Urothelium cell line (cell line): ENCODE results near the gene ATP2B2.

Source experiments
- DNase-seq: peaks from one replicate; pipeline ENCODE4 v3.0.0; 2011; ENCODE audit warnings: low spot score, mixed read lengths
- FAIRE-seq: peaks from 2 replicates; lab custom pipeline; 2011; peaks lifted over from hg19 to GRCh38; lab: Jason Lieb, UNC

The ATP2B2 gene

DNA sequence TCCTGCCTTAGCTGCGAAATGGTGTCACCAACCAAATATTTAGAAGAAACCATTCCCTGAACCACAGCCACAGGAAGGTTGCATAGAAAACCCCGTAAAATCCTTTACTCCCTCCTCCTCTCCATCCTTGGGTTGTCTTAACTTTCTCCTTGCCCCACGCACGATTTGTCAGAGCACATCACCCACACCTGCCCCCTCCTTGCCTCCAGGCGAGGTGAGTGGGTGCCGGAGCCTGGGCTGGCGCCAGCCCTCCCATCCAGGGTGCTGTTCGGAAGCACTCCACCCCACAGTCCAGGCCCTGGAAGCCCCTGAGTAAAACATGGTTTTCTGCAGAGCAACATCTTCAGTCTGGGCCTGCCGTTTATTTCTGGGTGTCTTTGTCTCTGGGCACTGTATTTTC, 216.3 kb downstream of the ATP2B2 start:
- no peak for FAIRE-seq
- DNase-seq, result no peak

- no peak for DNase-seq
- FAIRE-seq, result no peak
Observed at GRCh38 chr3:10288575-10288960, 216.8 kb downstream of the ATP2B2 start.

DNA sequence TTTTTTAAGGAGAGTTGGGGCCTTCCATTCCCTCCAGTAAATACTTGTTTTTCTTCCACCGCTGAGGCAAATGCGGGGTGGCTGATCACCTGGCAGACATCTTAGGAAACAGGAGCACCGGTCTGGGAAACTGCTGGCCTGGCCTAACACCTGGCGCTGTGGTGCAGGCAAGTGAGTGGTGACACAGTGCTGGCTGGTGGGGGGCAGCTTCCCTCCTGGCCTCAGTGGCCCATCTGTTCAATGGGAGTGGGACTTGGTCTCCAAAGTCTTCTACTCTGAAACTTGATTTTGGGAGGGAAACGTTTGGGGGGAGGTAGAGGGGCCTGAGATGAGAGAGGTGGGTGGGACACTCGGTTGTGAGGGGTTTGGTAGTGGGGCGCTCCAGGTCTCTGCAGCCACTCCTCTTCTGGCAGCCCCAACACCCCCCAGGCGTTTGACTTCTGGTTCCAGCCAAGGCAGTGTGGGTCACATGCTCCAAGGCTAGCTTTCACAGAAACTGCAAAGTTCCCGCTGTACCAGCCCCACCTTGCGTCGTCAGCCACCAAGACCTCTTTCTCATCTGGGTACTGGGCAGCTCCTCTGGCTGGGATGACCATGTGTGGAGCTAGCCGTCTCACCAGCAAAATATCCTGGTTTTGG, 217.3 kb downstream of the ATP2B2 start:
- DNase-seq (no peak), FAIRE-seq (no peak)

DNA sequence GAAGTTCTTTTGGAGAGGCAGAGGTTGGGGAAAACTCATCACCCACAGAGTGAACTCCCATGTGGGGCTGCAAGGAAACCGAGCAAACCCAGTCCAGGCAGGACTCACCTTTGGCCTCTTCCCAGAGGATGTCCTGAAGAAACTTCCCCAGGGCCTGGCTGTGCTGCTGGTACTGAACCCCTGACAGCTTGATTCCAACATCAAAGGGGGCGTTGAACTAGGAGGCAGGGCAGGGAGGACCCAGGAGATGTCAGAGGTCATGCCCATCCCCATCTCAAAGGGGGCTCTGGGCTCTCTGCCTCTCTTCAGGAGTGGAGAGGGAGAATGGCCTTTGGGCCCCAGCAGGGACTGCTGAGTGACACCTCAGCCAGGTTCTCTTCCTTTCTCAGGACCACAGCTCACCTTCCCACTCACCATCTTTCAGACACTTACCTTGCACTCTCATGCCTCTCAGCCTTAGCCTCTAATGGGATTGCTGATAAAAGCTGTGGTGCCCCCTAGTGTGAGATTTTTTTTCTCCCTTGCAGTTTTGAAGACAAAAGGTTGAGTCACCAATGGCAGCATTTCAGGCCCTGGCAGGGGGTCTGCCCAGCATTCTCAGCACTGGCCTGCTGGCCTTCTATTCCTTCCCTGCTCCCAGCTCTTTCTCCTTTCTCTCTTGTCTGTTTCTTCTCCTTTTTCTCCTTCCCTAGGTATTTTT, 218.6 kb downstream of the ATP2B2 start:
- DNase-seq (peak; percentile 41), FAIRE-seq (no peak)

DNA sequence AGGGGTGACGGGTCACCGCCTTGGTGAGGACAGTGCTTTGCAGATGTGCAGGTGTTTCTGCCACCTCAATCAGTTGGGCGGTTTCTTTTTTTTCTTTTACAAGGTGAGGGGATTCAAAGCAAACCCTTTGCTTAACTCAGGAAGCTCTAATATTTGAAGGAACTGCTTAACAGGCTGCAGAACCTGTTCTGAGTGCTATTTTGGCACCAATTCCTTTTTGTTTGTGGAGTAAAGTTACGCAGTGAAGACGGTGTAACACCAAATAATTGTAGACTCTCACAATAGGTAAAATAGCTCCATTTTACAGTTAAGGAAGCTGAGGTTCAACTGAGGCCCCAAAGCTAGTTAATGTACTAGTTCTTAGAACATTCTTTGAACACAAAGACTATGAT, 219.3 kb downstream of the ATP2B2 start:
- FAIRE-seq, result no peak
- no peak for DNase-seq

- no peak for FAIRE-seq
Observed at GRCh38 chr3:10285272-10286132, 219.9 kb downstream of the ATP2B2 start.

GRCh38 chr3:10284496-10284895, 220.9 kb downstream of the ATP2B2 start:
- FAIRE-seq, result no peak
- no peak for DNase-seq

More at GRCh38 chr3:10285272-10286132, 219.9 kb downstream of the ATP2B2 start:
- DNase-seq, result no peak

DNA sequence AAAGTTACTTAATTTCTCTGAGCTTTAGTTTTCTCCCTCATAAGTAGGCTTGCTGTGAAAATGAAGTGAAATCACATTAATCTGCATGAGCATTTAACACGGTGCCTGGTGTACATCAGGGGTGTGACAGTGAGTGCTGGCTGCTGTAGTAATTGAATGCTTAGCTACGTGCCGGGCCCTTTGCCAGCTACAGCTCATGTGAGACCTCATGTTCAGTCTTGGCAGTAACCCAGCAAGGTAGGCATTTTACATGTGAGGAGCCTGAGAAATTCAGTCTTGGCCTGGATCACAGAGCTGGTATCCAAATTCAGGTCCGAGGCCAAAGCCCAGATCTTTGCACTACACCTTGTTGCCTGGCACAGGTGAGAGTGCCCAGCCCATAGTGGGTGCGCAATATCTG, 221.7 kb downstream of the ATP2B2 start:
- no peak for DNase-seq
- no peak for FAIRE-seq

DNA sequence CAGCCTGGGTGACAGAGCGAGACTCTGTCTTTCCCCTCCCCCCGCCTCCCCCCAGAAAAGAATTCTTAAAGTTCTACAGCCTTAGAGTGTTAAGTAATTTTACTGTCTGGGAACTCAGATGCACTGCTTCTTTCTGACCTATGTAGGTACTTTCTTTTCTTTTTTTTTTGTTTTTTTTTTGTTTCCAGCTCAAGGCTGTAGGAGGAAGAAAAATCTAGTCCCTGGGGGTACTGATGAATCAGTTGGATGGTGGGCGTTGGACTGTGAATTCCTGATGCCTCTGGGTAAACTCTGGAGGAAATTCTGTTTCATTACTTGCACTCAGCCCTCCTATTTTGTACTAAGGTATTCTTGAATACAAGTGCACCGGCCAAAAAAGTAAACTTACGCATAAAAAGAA, 223.4 kb downstream of the ATP2B2 start:
- FAIRE-seq (no peak), DNase-seq (no peak)

GRCh38 chr3:10280571-10280970, 224.8 kb downstream of the ATP2B2 start:
- FAIRE-seq, result no peak

DNA sequence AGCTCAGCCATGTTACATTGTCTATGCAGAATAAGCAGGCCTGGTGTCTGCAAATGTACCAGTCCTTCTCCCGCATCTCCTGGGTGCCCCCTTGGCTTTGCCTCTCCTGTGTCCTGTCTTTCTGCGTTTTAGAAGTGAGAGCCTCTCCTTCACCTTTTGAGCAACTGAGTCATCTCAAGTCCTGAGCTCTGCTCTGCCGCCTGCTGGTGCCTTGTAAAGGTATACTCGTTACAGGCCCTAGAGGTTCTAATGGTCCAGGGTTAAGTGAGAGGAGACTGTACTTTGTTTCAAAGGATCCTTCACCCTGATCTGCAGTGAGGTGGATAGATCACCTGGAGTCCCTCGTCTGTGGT, 225.2 kb downstream of the ATP2B2 start:
- FAIRE-seq, result no peak
- DNase-seq, result no peak

More at GRCh38 chr3:10280571-10280970, 224.8 kb downstream of the ATP2B2 start:
- DNase-seq, result no peak

- FAIRE-seq, result no peak
- DNase-seq, result no peak
Observed at GRCh38 chr3:10279384-10280176, 225.8 kb downstream of the ATP2B2 start.

DNA sequence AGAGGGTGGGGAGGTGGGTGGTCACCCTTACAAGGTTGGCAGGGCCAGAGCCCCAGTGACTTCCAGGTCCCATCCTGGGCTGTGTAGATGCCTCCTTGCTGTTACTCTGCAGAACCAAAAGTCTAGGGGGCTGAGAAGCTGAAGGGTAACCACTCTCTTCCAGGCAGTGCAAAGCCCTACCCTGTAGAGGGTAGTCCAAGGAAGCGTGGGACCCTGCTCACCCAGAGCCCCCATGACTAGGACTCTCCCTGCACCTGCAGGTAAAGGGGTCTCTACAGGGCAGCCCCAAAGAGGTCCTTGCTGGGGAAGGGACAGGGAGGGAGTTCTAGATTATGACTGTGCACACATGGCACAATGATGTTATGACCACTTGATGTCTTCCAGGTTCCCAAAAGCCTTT, 226.9 kb downstream of the ATP2B2 start:
- no peak for FAIRE-seq

GRCh38 chr3:10277115-10277625, 228.2 kb downstream of the ATP2B2 start:
- no peak for FAIRE-seq
- DNase-seq, result no peak

More for the DNA sequence above, 226.9 kb downstream of the ATP2B2 start:
- DNase-seq, result no peak

GRCh38 chr3:10274601-10275000, 230.8 kb downstream of the ATP2B2 start:
- DNase-seq, result no peak
- no peak for FAIRE-seq
